K562 (cell line): Measurements from ENCODE around the gene UNC5C. TPM values are rescaled to one million over a fixed set of nuclear protein-coding genes. Genes with fewer than 3 reads are reported as not detected.

Source experiments
- ARID1B ChIP-seq: fragments of 450-650 bp; IDR thresholded peaks from 2 replicates; pipeline ENCODE4 v1.6.1; 2016; ENCODE audit warnings: antibody characterized with exemption, mild to moderate bottlenecking, inconsistent platforms
- CBFA2T2 ChIP-seq: fragments of 450-650 bp; conservative IDR thresholded peaks from 2 replicates; pipeline ENCODE4 v1.6.1; 2017; ENCODE audit warnings: mild to moderate bottlenecking
- CEBPZ ChIP-seq: fragments of 150-350 bp; IDR thresholded peaks from 2 replicates; pipeline ENCODE4 v1.6.1; 2014; ENCODE audit warnings: low read depth, mild to moderate bottlenecking, low read length, borderline replicate concordance
- E2F3 ChIP-seq: fragments of 250-450 bp; sonication (Bioruptor Pico); IDR thresholded peaks from 2 replicates; pipeline ENCODE4 v1.4.0; 2020; ENCODE audit warnings: mild to moderate bottlenecking
- E2F6 ChIP-seq, 2 experiments: IDR thresholded peaks; 2 replicates each; pipeline ENCODE4 v1.6.1; 2011; ENCODE audit warnings: borderline replicate concordance in 1 of 2, control low read depth in 1 of 2, low read depth in 1 of 2, low read length in 1 of 2, mild to moderate bottlenecking in 1 of 2, mixed read lengths in 1 of 2, moderate library complexity in 1 of 2; ENCODE audit not compliant: insufficient read depth in 1 of 2, insufficient read length in 1 of 2, poor library complexity in 1 of 2, severe bottlenecking in 1 of 2; ENCODE audit errors: extremely low read depth in 1 of 2
- ETS1 ChIP-seq: conservative IDR thresholded peaks from 2 replicates; pipeline ENCODE4 v1.6.1; 2011; ENCODE audit warnings: low read depth, mild to moderate bottlenecking, low read length; ENCODE audit not compliant: control insufficient read depth
- GTF2B ChIP-seq: IDR thresholded peaks from 2 replicates; pipeline ENCODE4 v1.6.1; 2011; ENCODE audit not compliant: insufficient read length; ENCODE audit errors: extremely low read depth
- HNRNPUL1 ChIP-seq: fragments of 200-400 bp; formaldehyde crosslinking; IDR thresholded peaks from 2 replicates; pipeline ENCODE4 v1.6.1; 2017; ENCODE audit warnings: low read length
- POLR2A ChIP-seq: fragments of 450-650 bp; conservative IDR thresholded peaks from 2 replicates; pipeline ENCODE4 v1.6.1; 2016
- RBFOX2 ChIP-seq: fragments of 200-400 bp; formaldehyde crosslinking; IDR thresholded peaks from 2 replicates; pipeline ENCODE4 v1.6.1; 2017; ENCODE audit warnings: low read depth, mild to moderate bottlenecking, low read length, moderate library complexity
- RFX7 ChIP-seq: fragments of 250-450 bp; sonication (Bioruptor Pico); IDR thresholded peaks from 2 replicates; pipeline ENCODE4 v1.5.1; 2021; ENCODE audit warnings: mild to moderate bottlenecking
- SAFB2 ChIP-seq: fragments of 200-400 bp; formaldehyde crosslinking; IDR thresholded peaks from 2 replicates; pipeline ENCODE4 v1.6.1; 2018; ENCODE audit warnings: borderline replicate concordance, low read length, low read depth, moderate library complexity; ENCODE audit not compliant: severe bottlenecking
- STAT5B ChIP-seq: fragments of 250-450 bp; sonication (Bioruptor Pico); IDR thresholded peaks from 2 replicates; pipeline ENCODE4 v1.8.0; 2021; ENCODE audit warnings: mild to moderate bottlenecking, inconsistent platforms
- TAL1 ChIP-seq: fragments of 450-650 bp; IDR thresholded peaks from 2 replicates; pipeline ENCODE4 v1.6.1; 2016; ENCODE audit warnings: mild to moderate bottlenecking
- ZFP36 ChIP-seq: fragments of 150-350 bp; IDR thresholded peaks from 2 replicates; pipeline ENCODE4 v1.6.1; 2018; ENCODE audit warnings: low read length, low read depth; ENCODE audit not compliant: partially characterized antibody
- ZNF212 ChIP-seq: fragments of 450-650 bp; formaldehyde crosslinking; IDR thresholded peaks from 2 replicates; pipeline ENCODE4 v1.4.0; 2020; ENCODE audit warnings: mild to moderate bottlenecking
- ZNF395 ChIP-seq: fragments of 200-800 bp; sonication (Bioruptor generic); IDR thresholded peaks from 2 replicates; pipeline ENCODE4 v1.6.1; 2017; ENCODE audit warnings: missing genetic modification characterization, missing compliant biosample characterization
- polyA plus RNA-seq, 8 experiments: library from polyadenylated mRNA; depleted of rRNA in 4 of 8; stranded (reverse) in 5 of 8; unstranded in 3 of 8; fragments of >200 nt; fragmentation: Nextera tagmentation in 2 of 8; fragmentation: Illumina TruSeq in 1 of 8; extraction: Ambion mirVana in 2 of 8; extraction: Trizol in 1 of 8; gene quantifications; 2 replicates each; pipeline versions ENCODE4 v1.2.1 to v1.2.3, GENCODE V29; 2011 to 2014; ENCODE audit warnings: inconsistent platforms in 1 of 8, missing spikeins in 1 of 8
- total RNA-seq, 7 experiments: library from RNA; depleted of rRNA in 6 of 7; stranded (reverse); fragments of >200 nt in 6 of 7; fragmentation: Illumina TruSeq in 2 of 7; extraction: Trizol in 2 of 7; gene quantifications; 2 replicates each; pipeline versions ENCODE4 v1.2.1 to v1.2.3, GENCODE V29; 2011 to 2021; ENCODE audit warnings: low replicate concordance in 1 of 7
- TF ChIP-seq, protein P1 (sequence below): IDR thresholded peaks from 2 replicates; pipeline ENCODE4 v1.6.1; 2012; ENCODE audit warnings: low read depth, low read length, improper control_type of control experiment, borderline replicate concordance

The UNC5C gene
- total and polyA plus RNA-seq, 9 of the 15 experiments (the other 6 are each of a cell fraction or from before 2014, with no cell fraction given), result under 0.01 to 0.10 (median 0.03) TPM; not detected in 1

GRCh38 chr4:95283320-95283719 lies 265.5 kb downstream of the UNC5C start (continued):
- TF ChIP-seq ZNF395 (no peak), ETS1 (no peak), ZNF212 (no peak), SAFB2 (no peak), RBFOX2 (no peak), STAT5B (CRISPR knock-in tag) (no peak), RFX7 (CRISPR knock-in tag) (no peak), ARID1B (peak; percentile 56; the same call in 1 of the 2 replicates), CEBPZ (no peak), CBFA2T2 (0 out of 2 replicates have a peak, but pooled peaks have one; percentile 34), E2F3 (no peak), HNRNPUL1 (no peak), GTF2B (no peak), ZFP36 (no peak), E2F6 (IDR thresholded peaks at IDR 0.05; ENCODE audit: borderline replicate concordance in 1 of 2, extremely low read depth in 1 of 2, insufficient read depth in 1 of 2, insufficient read length in 1 of 2, low read depth in 1 of 2, low read length in 1 of 2, poor library complexity in 1 of 2, severe bottlenecking in 1 of 2) (peak in 1 of 2 experiments; percentile 64), TAL1 (0 out of 2 replicates have a peak, but pooled peaks have one; percentile 14), POLR2A (no peak)
- TF ChIP-seq, protein P1, sequence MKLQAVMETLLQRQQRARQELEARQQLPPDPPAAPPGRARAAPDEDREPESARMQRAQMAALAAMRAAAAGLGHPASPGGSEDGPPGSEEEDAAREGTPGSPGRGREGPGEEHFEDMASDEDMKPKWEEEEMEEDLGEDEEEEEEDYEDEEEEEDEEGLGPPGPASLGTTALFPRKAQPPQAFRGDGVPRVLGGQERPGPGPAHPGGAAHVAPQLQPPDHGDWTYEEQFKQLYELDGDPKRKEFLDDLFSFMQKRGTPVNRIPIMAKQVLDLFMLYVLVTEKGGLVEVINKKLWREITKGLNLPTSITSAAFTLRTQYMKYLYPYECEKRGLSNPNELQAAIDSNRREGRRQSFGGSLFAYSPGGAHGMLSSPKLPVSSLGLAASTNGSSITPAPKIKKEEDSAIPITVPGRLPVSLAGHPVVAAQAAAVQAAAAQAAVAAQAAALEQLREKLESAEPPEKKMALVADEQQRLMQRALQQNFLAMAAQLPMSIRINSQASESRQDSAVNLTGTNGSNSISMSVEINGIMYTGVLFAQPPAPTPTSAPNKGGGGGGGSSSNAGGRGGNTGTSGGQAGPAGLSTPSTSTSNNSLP, result no peak
